HG03060 (cell line): ENCODE data around the gene CNDP1.

Experiments used
- ATAC-seq: cut with Tn5 transposase; IDR thresholded peaks from one replicate; pipeline ENCODE4 v1.9.1; 2021; ENCODE audit warnings: low read depth, moderate number of reproducible peaks; ENCODE audit not compliant: unreplicated experiment

The CNDP1 gene

GRCh38 chr18:74506448-74507084 is 27.7 kb upstream of the CNDP1 start:
- ATAC-seq: no peak

DNA sequence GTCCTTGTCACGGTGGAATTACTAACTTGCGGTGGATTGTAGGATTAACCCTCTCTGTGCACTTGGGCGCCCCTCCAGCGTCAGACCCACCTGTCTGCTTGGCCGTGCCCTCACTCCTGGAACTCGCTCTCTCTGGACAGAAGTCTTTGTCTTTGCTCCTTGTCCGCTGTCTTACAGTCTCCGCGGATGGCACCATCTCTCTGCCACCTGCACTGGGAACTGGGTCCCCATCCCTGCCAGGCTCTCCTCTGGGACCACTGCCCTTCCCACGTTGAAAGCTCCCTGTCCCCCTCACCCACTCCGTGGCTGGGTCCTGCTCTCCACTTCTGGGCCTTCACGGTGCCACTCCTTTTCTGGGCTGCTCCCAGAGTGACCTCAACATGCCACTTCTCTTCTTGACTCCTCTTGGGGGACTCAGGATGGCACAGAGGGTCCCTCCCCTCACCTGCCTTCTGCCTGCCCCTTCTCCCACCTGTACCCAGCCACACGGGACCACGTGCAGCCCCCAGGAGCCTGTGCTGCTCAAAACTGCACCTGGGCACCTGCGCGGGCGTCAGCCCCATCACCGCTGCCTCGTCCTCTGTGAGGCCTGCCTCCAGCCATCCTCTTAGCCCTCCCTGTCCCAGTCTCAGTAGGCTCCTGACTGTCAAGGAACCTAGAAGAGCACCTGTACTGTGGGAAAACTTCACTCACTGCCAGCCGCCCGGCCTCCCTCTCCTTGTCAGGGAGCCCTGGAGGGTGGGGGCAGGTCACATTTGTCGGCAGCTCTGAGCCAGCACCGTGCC is 27.0 kb upstream of the CNDP1 start:
- ATAC-seq: no peak

GRCh38 chr18:74507927-74508326 is 26.4 kb upstream of the CNDP1 start:
- no peak for ATAC-seq

DNA sequence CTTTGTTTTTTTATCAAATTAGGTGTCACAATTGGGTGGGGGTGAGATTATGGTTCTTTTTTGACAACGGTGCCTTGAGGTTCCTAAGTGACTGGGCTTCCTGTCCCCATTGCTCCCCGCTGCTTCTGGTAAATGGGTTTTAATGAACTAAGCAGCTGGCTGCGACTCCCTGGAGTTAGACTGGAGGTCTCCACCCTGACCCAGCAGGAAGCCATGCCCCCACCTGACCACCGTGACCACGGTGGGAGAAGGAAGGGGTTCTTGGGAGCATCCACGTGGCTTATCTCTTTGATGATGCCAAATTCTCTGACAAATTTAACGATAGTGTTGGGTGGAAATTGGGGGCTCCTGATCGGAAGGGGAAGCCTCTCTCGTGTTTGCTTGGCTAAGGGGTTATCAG is 25.9 kb upstream of the CNDP1 start:
- ATAC-seq: no peak

DNA sequence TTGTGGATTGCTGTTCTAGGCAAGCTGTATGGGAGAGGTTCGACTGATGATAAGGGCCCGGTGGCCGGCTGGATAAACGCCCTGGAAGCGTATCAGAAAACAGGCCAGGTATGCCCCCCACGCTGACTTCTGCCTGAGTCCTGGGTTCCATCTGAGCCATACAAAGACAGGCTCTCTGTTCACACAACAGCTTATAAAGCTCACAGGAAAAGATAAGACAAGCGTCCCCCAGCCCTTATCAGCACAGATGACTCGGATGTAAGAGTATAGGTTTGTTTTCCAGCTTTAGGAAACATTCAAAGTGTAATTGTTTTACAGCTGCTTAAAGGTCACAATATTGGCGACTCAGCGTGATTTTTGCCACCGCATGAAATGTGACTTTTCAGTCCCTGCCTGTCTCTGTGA is 25.5 kb upstream of the CNDP1 start:
- ATAC-seq: no peak

GRCh38 chr18:74509856-74510769 is 24.2 kb upstream of the CNDP1 start:
- ATAC-seq: no peak

DNA sequence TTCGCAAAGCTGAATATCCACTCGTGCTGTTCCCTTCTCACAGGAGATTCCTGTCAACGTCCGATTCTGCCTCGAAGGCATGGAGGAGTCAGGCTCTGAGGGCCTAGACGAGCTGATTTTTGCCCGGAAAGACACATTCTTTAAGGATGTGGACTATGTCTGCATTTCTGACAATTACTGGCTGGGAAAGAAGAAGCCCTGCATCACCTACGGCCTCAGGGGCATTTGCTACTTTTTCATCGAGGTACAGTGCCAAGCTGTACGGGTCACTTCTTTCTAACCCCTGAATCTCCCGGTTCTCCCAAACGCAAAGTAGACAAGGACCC is 23.6 kb upstream of the CNDP1 start:
- no peak for ATAC-seq

- no peak for ATAC-seq
Observed at GRCh38 chr18:74511823-74512222, 22.5 kb upstream of the CNDP1 start.

GRCh38 chr18:74512321-74513053 is 21.8 kb upstream of the CNDP1 start:
- ATAC-seq: no peak

DNA sequence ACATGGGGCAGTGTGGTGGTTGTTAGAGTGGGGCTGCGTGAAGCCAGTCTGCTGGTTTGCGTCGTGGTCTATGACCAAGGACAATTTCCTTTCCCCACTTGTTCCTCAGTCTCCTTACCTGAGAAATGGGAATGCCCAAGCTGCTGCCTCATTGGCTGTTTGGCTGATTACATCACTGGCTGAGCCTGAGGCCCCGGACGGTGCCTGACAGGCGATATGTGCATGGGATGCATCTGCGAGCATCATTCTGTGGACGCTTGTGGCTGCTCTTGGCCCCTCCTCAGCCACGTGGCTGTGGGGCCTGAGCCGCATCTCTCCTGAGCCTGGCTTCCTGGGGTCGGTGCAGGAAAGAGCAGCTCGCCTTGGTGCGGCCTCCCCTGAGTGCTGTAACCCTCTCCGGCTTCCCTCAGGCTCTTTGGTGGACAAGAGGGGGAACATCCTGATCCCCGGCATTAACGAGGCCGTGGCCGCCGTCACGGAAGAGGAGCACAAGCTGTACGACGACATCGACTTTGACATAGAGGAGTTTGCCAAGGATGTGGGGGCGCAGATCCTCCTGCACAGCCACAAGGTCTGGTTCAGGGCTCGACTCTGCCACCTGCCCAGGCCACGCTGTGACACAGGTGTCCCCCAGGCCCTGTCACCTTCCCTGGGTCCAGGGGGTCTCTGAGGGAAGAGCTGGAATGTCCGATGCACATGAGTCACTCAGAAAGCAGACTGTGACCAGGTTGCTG is 21.0 kb upstream of the CNDP1 start:
- ATAC-seq: no peak

DNA sequence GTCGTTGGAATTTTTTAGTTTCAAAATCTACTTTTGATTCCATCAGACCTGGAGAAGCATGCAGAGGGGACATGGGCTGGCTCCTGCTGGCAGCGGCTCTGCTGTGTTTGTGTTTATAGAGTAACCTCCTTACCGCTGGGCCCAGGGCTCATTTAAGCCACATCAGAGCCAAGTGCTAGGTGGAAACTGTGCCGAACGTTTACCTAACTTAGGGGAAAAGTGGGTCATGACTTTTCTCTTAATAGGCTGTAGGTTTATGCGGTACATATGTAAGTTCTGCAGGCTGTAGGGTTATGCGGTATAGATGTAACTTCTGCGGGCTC is 20.5 kb upstream of the CNDP1 start:
- no peak for ATAC-seq

GRCh38 chr18:74514860-74515495 is 19.3 kb upstream of the CNDP1 start:
- no peak for ATAC-seq

- no peak for ATAC-seq
Observed at GRCh38 chr18:74515620-74516231, 18.6 kb upstream of the CNDP1 start.

DNA sequence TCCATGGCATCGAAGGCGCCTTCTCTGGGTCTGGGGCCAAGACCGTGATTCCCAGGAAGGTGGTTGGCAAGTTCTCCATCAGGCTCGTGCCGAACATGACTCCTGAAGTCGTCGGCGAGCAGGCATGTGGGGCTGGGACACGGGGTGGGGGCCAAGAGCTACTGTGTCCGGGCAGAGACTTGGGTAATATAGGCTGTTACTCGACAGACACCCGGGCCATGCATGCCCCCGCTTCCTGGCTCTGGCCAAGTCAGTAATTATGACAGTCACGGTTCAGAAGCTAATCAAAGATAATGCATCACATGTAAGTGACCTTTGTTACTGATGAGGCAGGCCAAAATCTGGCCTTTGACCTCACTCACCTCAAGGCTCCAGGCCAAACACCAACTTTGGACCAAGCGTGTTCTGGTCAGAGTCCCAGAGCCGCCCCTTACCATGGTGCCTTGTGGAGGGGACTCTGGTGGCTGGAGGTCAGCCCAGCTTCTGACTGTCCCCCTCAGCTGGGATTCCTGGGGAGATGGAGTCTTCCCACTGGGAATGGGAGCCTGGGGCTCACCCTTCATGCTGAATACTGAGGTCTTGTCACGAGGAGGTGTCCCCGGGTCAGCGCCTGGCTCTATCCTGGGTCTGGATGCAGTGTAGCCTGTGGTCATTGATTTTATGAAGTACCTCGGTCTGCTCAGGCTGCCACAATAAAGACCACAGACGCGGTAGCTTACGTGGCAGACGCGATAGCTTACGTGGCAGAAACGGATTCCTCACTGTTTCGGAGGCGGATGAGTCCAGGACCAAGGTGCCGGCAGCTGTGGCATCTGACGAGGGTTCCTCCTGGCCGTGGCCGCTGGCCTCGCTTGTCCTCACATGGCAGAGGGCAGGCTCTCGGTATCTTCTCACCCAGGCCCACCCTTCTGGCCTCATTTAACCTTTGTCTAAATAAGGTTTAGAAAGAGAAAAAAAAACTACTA is 17.7 kb upstream of the CNDP1 start:
- no peak for ATAC-seq

DNA sequence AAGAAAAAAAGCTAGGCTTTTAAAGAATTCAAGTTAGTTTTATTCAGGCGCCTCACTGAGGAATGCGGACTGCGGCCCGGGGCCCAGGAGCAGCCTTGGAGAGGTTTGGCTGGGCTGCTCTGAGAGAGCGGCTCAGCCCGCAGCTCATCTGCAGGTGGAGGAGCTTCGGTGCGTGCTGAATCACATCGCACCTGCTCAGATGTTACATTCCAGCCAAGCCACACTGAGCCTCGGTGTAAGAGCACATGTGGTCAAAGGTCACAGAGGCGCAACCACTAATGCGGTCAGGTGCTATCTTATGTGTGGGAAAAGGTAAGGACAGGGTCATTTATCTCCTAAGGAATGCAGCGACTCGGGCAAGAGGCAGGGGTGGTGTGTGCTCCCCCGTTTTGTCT is 17.1 kb upstream of the CNDP1 start:
- ATAC-seq: no peak

DNA sequence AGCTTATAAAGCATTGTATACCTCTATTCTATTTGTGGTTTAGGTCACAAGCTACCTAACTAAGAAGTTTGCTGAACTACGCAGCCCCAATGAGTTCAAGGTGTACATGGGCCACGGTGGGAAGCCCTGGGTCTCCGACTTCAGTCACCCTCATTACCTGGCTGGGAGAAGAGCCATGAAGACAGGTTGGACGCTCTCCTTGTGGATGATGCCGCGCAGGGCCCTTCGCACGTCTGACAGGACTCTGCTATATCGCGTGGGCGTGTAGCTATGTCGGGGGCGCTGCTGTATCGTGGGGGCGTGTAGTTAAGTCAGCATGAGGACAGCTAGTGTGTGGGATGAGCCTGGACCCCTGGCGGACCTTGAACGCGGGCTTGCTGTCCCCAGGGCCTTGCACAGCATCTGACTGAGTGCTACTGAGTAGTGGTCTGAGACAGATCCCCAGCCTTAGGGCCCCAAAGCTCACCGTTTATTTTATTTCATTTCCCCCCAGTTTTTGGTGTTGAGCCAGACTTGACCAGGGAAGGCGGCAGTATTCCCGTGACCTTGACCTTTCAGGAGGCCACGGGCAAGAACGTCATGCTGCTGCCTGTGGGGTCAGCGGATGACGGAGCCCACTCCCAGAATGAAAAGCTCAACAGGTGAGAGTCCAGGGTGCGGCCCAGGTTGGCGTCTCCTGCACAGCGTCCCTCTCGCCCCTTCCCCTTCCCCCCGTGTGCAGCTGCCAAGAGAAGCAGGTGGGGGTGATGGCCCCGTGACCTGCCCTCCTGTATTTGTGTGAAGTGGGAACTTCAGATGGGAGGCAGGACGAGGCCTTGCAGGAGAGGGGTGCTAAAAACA is 15.6 kb upstream of the CNDP1 start:
- no peak for ATAC-seq

DNA sequence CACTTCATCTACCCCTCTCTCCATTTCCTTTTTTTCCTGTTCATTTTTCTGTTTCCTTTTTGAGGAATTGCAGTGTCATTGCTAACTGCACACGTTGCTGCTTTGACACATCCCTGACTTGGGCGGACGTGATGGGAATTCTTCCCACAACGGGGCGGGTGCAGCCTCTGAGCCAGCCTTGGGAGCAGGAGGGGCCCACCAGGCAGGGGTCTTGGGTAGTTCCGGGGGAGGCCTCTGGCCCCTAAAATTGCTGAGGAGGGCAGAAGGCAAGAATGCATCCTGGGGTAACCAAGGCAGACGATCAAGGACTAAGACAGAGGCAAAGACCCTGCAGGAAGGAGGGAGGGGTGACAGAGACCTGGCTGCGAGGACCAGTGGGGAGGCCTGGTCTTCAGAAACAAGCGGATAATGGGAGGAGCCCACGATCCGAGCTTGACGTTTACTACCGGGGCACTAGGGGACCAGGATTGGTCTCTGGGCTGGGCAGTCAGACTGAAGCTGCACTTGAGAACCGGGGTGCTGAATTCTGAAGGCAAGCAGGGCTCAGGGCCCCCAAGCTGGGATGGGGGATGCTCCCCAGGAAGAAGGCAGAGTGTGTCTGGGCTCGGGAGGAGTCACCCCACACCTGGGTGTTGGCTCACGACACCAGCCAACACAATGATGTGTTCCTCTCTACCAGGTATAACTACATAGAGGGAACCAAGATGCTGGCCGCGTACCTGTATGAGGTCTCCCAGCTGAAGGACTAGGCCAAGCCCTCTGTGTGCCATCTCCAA is 14.8 kb upstream of the CNDP1 start:
- ATAC-seq: no peak
